Loucy (cell line): ENCODE results near the gene VAPB.

Source experiments
- H2AFZ ChIP-seq: fragments of 200-600 bp; sonication (generic); 2 replicates; pipeline ENCODE4 v1.6.0; 2016; ENCODE audit warnings: antibody characterized with exemption, mild to moderate bottlenecking, low read length, moderate library complexity
- H3F3A ChIP-seq: fragments of 200-600 bp; 2 replicates; pipeline ENCODE4 v1.6.0; 2016; ENCODE audit warnings: antibody characterized with exemption, low read depth, mild to moderate bottlenecking
- H3K27me3 ChIP-seq: fragments of 200-600 bp; sonication (generic); 2 replicates; pipeline ENCODE4 v1.6.1; 2014; ENCODE audit warnings: low read length, mild to moderate bottlenecking; ENCODE audit not compliant: insufficient read depth, poor library complexity, severe bottlenecking
- H3K36me3 ChIP-seq: fragments of 200-600 bp; sonication (generic); 2 replicates; pipeline ENCODE4 v1.6.1; 2016; ENCODE audit warnings: low read length; ENCODE audit not compliant: insufficient read depth
- H3K4me1 ChIP-seq: fragments of 200-600 bp; sonication (generic); 2 replicates; pipeline ENCODE4 v1.5.1; 2014; ENCODE audit warnings: low read length, mild to moderate bottlenecking; ENCODE audit not compliant: insufficient read depth, poor library complexity, severe bottlenecking
- H3K4me2 ChIP-seq: fragments of 200-600 bp; sonication (generic); 2 replicates; pipeline ENCODE4 v1.6.0; 2014; ENCODE audit warnings: antibody characterized with exemption, low read length, low read depth, mild to moderate bottlenecking; ENCODE audit not compliant: poor library complexity, severe bottlenecking
- H3K4me3 ChIP-seq: fragments of 200-600 bp; sonication (generic); 2 replicates; pipeline ENCODE4 v1.5.1; 2014; ENCODE audit warnings: low read length, mild to moderate bottlenecking, mixed read lengths; ENCODE audit not compliant: poor library complexity, severe bottlenecking
- H3K79me2 ChIP-seq: fragments of 200-600 bp; sonication (generic); 2 replicates; pipeline ENCODE4 v1.6.1; 2014; ENCODE audit warnings: low read length; ENCODE audit not compliant: insufficient read depth
- H3K9ac ChIP-seq: fragments of 200-600 bp; sonication (generic); 2 replicates; pipeline ENCODE4 v1.6.0; 2014; ENCODE audit warnings: mild to moderate bottlenecking, low read depth, low read length, moderate library complexity; ENCODE audit not compliant: poor library complexity, severe bottlenecking
- H3K9me2 ChIP-seq: fragments of 200-600 bp; sonication (generic); replicated peaks from 2 replicates; pipeline ENCODE4 v1.6.1; 2016; ENCODE audit warnings: low read depth, low read length, mixed read lengths
- H3K9me3 ChIP-seq: fragments of 200-600 bp; sonication (generic); 2 replicates; pipeline ENCODE4 v1.6.1; 2014; ENCODE audit warnings: mild to moderate bottlenecking, antibody characterized with exemption, low read length, low read depth; ENCODE audit not compliant: insufficient read depth
- H4K20me1 ChIP-seq: fragments of 200-600 bp; sonication (generic); 2 replicates; pipeline ENCODE4 v1.6.0; 2014; ENCODE audit warnings: antibody characterized with exemption, low read length, mild to moderate bottlenecking; ENCODE audit not compliant: insufficient read depth, poor library complexity, severe bottlenecking
- EZH2phosphoT487 ChIP-seq: fragments of 200-600 bp; IDR thresholded peaks from 2 replicates; pipeline ENCODE4 v1.6.1; 2018; ENCODE audit warnings: antibody characterized with exemption, mild to moderate bottlenecking, moderate library complexity, borderline replicate concordance
- TF ChIP-seq, protein P1 (sequence below): fragments of 200-600 bp; sonication (generic); conservative IDR thresholded peaks from 2 replicates; pipeline ENCODE4 v1.5.1; 2014; ENCODE audit warnings: mild to moderate bottlenecking, antibody characterized with exemption, low read length

The VAPB gene

GRCh38 chr20:58431134-58431533 is 42.1 kb downstream of the VAPB start:
- Histone ChIP-seq H3K4me1 (peaks cover 10% of the 10 kb centered on the region), H3K4me3 (no peak overlapping the region), H4K20me1 (peaks cover 50% of the 10 kb centered on the region), H2AFZ (no peak overlapping the region), H3F3A (no peaks in the 10 kb centered on the region), H3K4me2 (no peak overlapping the region), H3K9ac (no peak overlapping the region), H3K27me3 (no peaks in the 10 kb centered on the region), H3K36me3 (peaks cover 25% of the 10 kb centered on the region; the same call in 1 of the 2 replicates), H3K9me3 (no peaks in the 10 kb centered on the region), H3K9me2 (no peaks in the 10 kb centered on the region), H3K79me2 (peaks cover 97% of the 10 kb centered on the region)
- no peak for TF ChIP-seq EZH2phosphoT487
- TF ChIP-seq, protein P1, sequence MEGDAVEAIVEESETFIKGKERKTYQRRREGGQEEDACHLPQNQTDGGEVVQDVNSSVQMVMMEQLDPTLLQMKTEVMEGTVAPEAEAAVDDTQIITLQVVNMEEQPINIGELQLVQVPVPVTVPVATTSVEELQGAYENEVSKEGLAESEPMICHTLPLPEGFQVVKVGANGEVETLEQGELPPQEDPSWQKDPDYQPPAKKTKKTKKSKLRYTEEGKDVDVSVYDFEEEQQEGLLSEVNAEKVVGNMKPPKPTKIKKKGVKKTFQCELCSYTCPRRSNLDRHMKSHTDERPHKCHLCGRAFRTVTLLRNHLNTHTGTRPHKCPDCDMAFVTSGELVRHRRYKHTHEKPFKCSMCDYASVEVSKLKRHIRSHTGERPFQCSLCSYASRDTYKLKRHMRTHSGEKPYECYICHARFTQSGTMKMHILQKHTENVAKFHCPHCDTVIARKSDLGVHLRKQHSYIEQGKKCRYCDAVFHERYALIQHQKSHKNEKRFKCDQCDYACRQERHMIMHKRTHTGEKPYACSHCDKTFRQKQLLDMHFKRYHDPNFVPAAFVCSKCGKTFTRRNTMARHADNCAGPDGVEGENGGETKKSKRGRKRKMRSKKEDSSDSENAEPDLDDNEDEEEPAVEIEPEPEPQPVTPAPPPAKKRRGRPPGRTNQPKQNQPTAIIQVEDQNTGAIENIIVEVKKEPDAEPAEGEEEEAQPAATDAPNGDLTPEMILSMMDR, result no peak

DNA sequence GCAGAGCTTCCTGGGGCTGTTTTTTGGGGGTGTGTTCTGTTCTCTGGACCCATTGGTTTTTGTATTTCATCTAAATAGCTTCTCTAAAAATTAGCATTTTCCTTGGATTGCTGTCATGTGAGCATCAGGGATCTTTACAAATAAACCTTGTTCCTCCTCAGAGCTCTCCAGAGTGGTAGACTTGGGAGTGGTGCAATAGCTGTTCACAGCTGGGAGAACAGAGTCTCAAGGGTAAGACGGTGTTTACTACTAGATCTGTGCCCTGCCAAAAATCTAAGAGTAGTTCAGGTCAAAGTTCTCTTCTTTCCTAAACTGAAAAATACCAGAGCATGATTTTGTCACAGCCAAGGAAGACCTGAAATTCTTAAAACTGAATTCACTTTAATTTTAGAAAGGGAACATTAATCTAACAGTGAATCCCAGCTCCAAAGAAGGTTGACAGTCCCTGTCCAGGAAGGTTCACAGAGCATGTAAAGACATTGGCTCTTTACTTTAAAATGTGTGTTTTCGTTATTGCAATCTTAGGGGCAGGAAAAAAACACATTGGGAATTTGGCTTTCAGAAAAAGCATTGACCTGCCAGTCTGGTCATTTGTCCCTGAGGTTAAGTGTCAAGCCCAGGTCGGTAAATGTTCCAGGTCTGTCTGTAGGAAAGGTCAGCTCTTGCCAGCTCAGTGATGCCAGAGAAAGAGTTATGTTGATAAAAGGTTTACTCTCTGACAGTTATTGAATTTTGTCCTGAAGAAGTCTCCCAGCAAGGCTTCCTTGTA is 43.3 kb downstream of the VAPB start:
- peaks cover 54% of the 10 kb centered on the region for H4K20me1 ChIP-seq
- H3K4me2 ChIP-seq, result no peak overlapping the region
- H3K4me3 ChIP-seq, result no peak overlapping the region
- H3K27me3 ChIP-seq, result no peaks in the 10 kb centered on the region
- no peaks in the 10 kb centered on the region for H3K9me3 ChIP-seq
- H3F3A ChIP-seq, result no peaks in the 10 kb centered on the region
- peaks cover 23% of the 10 kb centered on the region; the same call in 1 of the 2 replicates for H3K36me3 ChIP-seq
- TF ChIP-seq EZH2phosphoT487, result no peak
- TF ChIP-seq, protein P1, result no peak
- no peak overlapping the region for H3K9ac ChIP-seq
- H2AFZ ChIP-seq, result no peak overlapping the region
- no peaks in the 10 kb centered on the region for H3K9me2 ChIP-seq
- H3K79me2 ChIP-seq, result peaks cover 97% of the 10 kb centered on the region
- peaks cover 10% of the 10 kb centered on the region for H3K4me1 ChIP-seq

GRCh38 chr20:58433029-58433647 is 44.1 kb downstream of the VAPB start:
- Histone ChIP-seq H4K20me1 (peaks cover 54% of the 10 kb centered on the region), H3K9me2 (no peaks in the 10 kb centered on the region), H3K79me2 (peaks cover 95% of the 10 kb centered on the region), H3K36me3 (peaks cover 22% of the 10 kb centered on the region; the same call in 1 of the 2 replicates), H2AFZ (no peak overlapping the region), H3K4me3 (no peak overlapping the region), H3K4me1 (peaks cover 10% of the 10 kb centered on the region), H3K27me3 (no peaks in the 10 kb centered on the region), H3K4me2 (no peak overlapping the region), H3F3A (no peaks in the 10 kb centered on the region), H3K9ac (no peak overlapping the region), H3K9me3 (no peaks in the 10 kb centered on the region)
- TF ChIP-seq, protein P1, result no peak
- TF ChIP-seq EZH2phosphoT487, result no peak
